K562 (cell line): ENCODE measurements around the gene ODC1. TPM values are rescaled to one million over a fixed set of nuclear protein-coding genes. Genes with fewer than 3 reads are reported as not detected.

ENCODE experiments used
- KDM1A ChIP-seq, 2 experiments: fragments of 450-650 bp; IDR thresholded peaks; 2 replicates each; pipeline ENCODE4 v1.6.1; 2016; ENCODE audit warnings: mild to moderate bottlenecking in 2 of 2
- SMC3 ChIP-seq: conservative IDR thresholded peaks from 2 replicates; pipeline ENCODE4 v1.6.1; 2011; ENCODE audit warnings: low read depth, low read length, improper control_type of control experiment; ENCODE audit not compliant: insufficient read depth
- ZNF551 ChIP-seq: fragments of 250-450 bp; sonication (Bioruptor Pico); IDR thresholded peaks from 2 replicates; pipeline ENCODE4 v1.5.0; 2021; ENCODE audit warnings: mild to moderate bottlenecking, moderate library complexity
- polyA plus RNA-seq, 8 experiments: library from polyadenylated mRNA; depleted of rRNA in 4 of 8; stranded (reverse) in 5 of 8; unstranded in 3 of 8; fragments of >200 nt; fragmentation: Nextera tagmentation in 2 of 8; fragmentation: Illumina TruSeq in 1 of 8; extraction: Ambion mirVana in 2 of 8; extraction: Trizol in 1 of 8; gene quantifications; 2 replicates each; pipeline versions ENCODE4 v1.2.1 to v1.2.3, GENCODE V29; 2011 to 2014; ENCODE audit warnings: inconsistent platforms in 1 of 8, missing spikeins in 1 of 8
- total RNA-seq, 7 experiments: library from RNA; depleted of rRNA in 6 of 7; stranded (reverse); fragments of >200 nt in 6 of 7; fragmentation: Illumina TruSeq in 2 of 7; extraction: Trizol in 2 of 7; gene quantifications; 2 replicates each; pipeline versions ENCODE4 v1.2.1 to v1.2.3, GENCODE V29; 2011 to 2021; ENCODE audit warnings: low replicate concordance in 1 of 7
- TF ChIP-seq, protein P1 (sequence below), 2 experiments: IDR thresholded peaks; 2 replicates each; pipeline ENCODE4 v1.6.1; 2011; ENCODE audit warnings: borderline replicate concordance in 1 of 2, control low read depth in 1 of 2, low read depth in 1 of 2, low read length in 1 of 2, mild to moderate bottlenecking in 1 of 2, mixed read lengths in 1 of 2, moderate library complexity in 1 of 2; ENCODE audit not compliant: insufficient read depth in 1 of 2, insufficient read length in 1 of 2, poor library complexity in 1 of 2, severe bottlenecking in 1 of 2; ENCODE audit errors: extremely low read depth in 1 of 2
- TF ChIP-seq, protein P2 (sequence below): fragments of 250-450 bp; sonication (Bioruptor Pico); IDR thresholded peaks from 2 replicates; pipeline ENCODE4 v1.4.0; 2020
- TF ChIP-seq, protein P3 (sequence below): fragments of 450-650 bp; IDR thresholded peaks from 2 replicates; pipeline ENCODE4 v1.7.1; 2018; ENCODE audit warnings: mild to moderate bottlenecking, low read depth; ENCODE audit not compliant: partially characterized antibody

The ODC1 gene
- total and polyA plus RNA-seq, 9 of the 15 experiments (the other 6 are each of a cell fraction or from before 2014, with no cell fraction given): 142 to 563 (median 457) TPM

DNA sequence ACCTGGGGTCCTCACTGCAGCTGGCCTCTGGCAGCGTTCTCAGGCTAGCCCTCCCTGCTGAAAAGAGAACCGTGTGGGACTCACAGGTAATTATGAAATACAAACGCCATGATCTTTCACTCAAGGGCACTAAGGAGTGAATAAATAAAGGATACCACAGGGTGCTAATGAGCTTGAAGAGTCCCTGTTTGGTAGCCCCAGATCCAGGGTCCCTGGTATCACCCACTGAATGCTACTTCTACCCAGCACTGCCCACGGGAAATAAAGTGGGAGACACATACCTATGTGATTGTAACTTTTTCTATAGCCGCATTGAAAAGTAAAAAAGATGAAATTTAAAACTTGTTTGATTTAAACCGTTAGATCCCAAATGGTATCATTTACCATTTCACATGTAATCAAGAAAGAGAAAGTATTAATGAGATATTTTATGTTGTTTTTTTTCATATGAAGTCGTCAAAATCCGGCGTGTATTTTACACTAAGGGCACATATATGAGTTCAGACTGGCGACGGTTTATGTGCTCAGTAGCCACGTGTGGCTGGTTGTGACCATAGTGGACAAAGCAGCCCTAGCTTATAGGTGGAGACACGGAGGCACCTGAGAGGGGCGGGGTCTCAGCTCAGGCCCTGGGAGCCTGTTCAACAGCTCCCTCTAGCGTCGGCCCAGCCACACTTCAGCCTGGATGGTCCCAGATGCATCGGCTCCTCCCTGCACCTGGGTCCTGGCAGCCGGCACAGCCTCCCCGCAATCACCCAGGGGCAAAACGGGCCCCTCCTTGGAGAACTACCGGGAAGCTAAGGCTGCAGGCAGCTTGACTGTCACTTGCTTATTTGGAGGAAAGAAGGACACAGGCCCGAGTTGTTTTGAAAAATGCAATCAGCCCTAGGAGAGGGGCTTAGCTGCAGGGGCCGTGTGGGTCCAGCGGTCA, 39.2 kb downstream of the ODC1 start (continued):
- TF ChIP-seq, protein P1, sequence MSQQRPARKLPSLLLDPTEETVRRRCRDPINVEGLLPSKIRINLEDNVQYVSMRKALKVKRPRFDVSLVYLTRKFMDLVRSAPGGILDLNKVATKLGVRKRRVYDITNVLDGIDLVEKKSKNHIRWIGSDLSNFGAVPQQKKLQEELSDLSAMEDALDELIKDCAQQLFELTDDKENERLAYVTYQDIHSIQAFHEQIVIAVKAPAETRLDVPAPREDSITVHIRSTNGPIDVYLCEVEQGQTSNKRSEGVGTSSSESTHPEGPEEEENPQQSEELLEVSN (IDR thresholded peaks at IDR 0.05; ENCODE audit: borderline replicate concordance in 1 of 2, extremely low read depth in 1 of 2, insufficient read depth in 1 of 2, insufficient read length in 1 of 2, low read depth in 1 of 2, low read length in 1 of 2, poor library complexity in 1 of 2, severe bottlenecking in 1 of 2): peak in 1 of 2 experiments; percentile 40
- TF ChIP-seq SMC3: peak; percentile 92
- TF ChIP-seq KDM1A (IDR thresholded peaks at IDR 0.05): peak in 1 of 2 experiments; percentile 41; a peak in 2 of 4 replicates
- TF ChIP-seq, protein P2, sequence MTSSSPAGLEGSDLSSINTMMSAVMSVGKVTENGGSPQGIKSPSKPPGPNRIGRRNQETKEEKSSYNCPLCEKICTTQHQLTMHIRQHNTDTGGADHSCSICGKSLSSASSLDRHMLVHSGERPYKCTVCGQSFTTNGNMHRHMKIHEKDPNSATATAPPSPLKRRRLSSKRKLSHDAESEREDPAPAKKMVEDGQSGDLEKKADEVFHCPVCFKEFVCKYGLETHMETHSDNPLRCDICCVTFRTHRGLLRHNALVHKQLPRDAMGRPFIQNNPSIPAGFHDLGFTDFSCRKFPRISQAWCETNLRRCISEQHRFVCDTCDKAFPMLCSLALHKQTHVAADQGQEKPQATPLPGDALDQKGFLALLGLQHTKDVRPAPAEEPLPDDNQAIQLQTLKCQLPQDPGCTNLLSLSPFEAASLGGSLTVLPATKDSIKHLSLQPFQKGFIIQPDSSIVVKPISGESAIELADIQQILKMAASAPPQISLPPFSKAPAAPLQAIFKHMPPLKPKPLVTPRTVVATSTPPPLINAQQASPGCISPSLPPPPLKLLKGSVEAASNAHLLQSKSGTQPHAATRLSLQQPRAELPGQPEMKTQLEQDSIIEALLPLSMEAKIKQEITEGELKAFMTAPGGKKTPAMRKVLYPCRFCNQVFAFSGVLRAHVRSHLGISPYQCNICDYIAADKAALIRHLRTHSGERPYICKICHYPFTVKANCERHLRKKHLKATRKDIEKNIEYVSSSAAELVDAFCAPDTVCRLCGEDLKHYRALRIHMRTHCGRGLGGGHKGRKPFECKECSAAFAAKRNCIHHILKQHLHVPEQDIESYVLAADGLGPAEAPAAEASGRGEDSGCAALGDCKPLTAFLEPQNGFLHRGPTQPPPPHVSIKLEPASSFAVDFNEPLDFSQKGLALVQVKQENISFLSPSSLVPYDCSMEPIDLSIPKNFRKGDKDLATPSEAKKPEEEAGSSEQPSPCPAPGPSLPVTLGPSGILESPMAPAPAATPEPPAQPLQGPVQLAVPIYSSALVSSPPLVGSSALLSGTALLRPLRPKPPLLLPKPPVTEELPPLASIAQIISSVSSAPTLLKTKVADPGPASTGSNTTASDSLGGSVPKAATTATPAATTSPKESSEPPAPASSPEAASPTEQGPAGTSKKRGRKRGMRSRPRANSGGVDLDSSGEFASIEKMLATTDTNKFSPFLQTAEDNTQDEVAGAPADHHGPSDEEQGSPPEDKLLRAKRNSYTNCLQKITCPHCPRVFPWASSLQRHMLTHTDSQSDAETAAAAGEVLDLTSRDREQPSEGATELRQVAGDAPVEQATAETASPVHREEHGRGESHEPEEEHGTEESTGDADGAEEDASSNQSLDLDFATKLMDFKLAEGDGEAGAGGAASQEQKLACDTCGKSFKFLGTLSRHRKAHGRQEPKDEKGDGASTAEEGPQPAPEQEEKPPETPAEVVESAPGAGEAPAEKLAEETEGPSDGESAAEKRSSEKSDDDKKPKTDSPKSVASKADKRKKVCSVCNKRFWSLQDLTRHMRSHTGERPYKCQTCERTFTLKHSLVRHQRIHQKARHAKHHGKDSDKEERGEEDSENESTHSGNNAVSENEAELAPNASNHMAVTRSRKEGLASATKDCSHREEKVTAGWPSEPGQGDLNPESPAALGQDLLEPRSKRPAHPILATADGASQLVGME (CRISPR knock-in tag): 0 out of 2 replicates have a peak, but pooled peaks have one; percentile 70
- no peak for TF ChIP-seq ZNF551 (CRISPR knock-in tag)
- TF ChIP-seq, protein P3, sequence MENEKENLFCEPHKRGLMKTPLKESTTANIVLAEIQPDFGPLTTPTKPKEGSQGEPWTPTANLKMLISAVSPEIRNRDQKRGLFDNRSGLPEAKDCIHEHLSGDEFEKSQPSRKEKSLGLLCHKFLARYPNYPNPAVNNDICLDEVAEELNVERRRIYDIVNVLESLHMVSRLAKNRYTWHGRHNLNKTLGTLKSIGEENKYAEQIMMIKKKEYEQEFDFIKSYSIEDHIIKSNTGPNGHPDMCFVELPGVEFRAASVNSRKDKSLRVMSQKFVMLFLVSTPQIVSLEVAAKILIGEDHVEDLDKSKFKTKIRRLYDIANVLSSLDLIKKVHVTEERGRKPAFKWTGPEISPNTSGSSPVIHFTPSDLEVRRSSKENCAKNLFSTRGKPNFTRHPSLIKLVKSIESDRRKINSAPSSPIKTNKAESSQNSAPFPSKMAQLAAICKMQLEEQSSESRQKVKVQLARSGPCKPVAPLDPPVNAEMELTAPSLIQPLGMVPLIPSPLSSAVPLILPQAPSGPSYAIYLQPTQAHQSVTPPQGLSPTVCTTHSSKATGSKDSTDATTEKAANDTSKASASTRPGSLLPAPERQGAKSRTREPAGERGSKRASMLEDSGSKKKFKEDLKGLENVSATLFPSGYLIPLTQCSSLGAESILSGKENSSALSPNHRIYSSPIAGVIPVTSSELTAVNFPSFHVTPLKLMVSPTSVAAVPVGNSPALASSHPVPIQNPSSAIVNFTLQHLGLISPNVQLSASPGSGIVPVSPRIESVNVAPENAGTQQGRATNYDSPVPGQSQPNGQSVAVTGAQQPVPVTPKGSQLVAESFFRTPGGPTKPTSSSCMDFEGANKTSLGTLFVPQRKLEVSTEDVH: no peak
